GM18519 (cell line): ENCODE results near the gene COG8.
"Not testable (repeated sequence)": the region's sequence is repeated elsewhere in the genome, so short reads cannot be mapped to it uniquely, and the experiment has no call there.

ENCODE experiments used
- ATAC-seq: cut with Tn5 transposase; IDR thresholded peaks from one replicate; pipeline ENCODE4 v1.9.1; 2021; ENCODE audit warnings: mild to moderate bottlenecking, moderate library complexity; ENCODE audit not compliant: unreplicated experiment, low FRiP score

The COG8 gene

DNA sequence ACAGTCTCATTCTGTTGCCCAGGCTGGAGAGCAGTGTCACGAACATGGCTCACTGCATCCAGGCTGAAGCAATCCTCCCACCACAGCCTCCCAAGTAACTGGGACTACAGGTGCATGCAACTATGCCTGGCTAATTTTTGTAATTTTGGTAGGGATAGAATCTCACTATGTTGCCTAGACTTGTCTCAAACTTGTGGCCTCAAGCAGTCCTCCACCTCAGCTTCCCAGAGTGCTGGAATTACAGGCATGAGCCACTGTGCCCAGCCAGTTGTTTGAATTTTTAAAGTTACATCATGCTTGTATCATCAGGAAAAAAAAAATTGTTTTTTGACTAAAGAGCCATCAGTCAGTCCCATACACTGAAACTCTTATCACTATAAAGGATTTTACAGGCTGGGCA is 45.3 kb downstream of the COG8 start:
- no peak for ATAC-seq

DNA sequence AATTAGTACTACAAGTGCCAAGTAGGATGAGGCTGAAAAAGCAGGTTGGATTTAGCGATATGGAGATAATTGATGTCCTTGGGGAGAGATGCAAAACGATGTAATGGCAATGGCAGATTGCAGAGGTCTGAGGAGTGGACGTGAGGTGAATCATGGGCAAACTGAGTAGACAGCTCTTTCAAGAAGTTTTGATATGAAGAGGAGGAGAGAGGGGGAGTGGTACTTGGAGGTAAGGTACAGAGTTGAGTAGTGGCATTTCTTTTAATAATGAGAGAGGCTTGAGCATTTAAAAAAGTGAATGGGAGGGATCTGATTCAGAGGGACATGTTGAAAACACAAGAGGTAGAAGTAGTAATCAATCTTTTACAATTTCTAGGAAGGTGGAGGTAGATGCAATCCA is 46.0 kb downstream of the COG8 start:
- ATAC-seq = no peak

DNA sequence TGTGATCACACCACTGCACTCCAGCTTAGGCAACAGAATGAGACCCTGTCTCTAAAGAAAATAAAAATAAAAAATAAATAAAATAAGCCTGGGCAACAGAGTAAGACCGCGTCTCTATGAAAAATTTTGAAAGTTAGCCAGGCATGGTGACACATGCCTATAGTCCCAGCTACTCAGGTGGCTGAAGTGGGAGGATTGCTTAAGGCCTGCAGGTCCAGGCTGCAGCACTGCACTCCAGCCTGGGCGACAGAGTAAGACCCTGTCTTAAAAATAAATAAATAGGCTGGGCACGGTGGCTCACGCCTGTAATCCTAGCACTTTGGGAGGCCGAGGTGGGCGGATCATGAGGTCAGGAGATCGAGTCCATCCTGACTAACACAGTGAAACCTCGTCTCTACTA is 47.7 kb downstream of the COG8 start:
- not testable (repeated sequence) for ATAC-seq

DNA sequence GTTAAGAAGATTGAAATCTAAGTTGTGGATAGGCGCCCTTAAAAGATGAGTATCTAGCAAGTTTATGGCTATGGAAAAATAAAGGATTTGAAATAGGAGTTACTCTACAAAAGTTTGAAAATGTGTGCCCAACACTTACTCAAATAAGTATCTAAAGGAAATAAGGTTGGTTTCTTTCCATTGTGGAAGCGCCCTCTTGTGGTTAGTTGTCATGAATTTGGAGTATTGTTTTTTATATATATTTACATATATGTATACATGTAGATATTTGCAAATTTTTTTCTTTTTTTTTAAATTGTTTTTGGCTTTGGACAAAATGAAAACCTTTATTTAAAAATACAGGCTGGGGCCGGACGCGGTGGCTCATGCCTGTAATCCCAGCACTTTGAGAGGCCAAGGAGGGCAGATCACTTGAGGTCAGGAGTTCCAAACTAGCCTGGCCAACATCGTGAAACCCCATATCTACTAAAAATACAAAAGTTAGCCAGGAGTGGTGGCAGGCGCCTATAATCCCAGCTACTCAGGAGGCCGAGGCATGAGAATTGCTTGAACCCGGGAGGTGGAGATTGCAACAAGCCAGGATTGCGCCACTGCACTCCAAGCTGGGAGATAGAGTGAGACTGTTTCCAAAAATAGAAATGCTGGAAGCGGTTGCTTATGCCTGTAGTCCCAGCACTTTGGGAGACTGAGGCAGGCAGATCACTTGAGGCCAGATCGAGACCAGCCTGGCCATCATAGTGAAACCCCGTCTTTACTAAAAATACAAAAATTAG is 52.2 kb downstream of the COG8 start:
- no peak for ATAC-seq

DNA sequence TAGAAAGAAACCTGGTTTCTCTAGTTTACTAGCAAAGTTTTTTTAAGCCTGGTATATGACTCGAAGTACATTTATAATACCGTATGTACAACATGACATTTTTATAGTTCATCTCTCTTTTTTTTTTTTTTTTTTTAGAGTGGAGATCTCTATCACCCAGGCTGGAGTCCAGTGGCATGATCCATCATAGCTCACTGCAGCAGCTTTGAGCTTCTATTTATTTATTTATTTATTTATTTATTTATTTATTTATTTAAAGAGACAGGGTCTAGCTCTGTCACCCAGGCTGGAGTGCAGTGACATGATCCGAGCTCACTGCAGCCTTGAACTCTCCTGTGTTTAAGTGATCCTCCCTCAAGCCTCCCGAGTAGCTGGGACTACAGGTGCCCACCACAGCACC is 54.1 kb downstream of the COG8 start:
- ATAC-seq = no peak

DNA sequence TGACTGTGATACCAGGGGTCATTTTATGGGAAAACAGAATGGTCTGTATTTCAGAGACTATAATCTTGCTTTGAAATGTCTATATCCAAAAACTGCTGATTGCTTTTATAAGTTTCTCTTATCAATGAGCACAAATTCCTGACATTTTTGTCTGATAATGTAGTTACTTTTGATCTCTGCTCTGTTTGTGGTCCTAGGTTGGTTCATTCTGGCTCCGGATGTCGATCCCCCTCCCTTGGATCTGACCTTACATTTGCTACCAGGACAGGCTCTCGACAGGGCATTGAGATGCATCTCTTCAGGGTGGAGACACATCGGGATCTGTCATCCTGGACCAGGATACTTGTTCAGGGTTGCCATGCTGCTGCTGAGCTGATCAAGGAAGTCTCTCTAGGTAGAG is 55.5 kb downstream of the COG8 start:
- ATAC-seq = no peak

DNA sequence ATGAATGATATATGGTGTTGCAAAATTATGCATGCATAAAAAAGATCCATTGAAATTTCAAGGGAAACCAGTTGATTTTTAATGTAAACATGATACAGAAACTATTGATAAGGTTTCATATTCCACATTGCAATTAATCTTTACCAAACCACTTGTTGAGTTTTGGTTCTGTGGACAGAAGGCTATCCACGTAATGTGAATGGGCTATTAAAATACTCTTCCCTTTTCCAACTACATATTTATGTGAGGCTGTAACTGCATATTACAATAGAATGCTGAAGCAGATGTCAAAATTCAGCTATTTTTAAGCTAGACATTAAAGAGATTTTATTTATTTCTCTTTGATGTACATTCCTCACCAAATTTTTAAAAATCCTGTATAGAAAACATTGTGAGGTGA is 62.0 kb downstream of the COG8 start:
- no peak for ATAC-seq
